Motor neuron (in vitro differentiated cells): Measurements from ENCODE around the gene ZNF674. TPM values are rescaled to one million over a fixed set of nuclear protein-coding genes. Genes with fewer than 3 reads are reported as not detected.

ENCODE experiments used
- ATAC-seq, 8 experiments: fragments of 200-7000 bp; cut with Tn5 transposase; replicated peaks in 6 of 8; 2 replicates each; pipeline ENCODE4 v1.8.0; 2021; ENCODE audit warnings: mild to moderate bottlenecking in 8 of 8, moderate library complexity in 8 of 8
- H3K27ac ChIP-seq, 2 donors: fragments of 250-450 bp; sonication (Bioruptor Pico); 2 replicates each; pipeline ENCODE4 v1.9.0; 2021; ENCODE audit warnings: antibody characterized with exemption in 2 of 2, mild to moderate bottlenecking in 2 of 2, moderate library complexity in 1 of 2
- H3K4me1 ChIP-seq, 2 donors: fragments of 250-450 bp; sonication (Bioruptor Pico); replicated peaks in 1 of 2; 2 replicates each; pipeline ENCODE4 v1.6.1; 2021; ENCODE audit warnings: antibody characterized with exemption in 2 of 2, mild to moderate bottlenecking in 2 of 2, moderate library complexity in 1 of 2
- H3K4me3 ChIP-seq, 5 donors: fragments of 250-450 bp; sonication (Bioruptor Pico); 2 replicates each; pipeline ENCODE4 v1.9.0; 2021; ENCODE audit warnings: antibody characterized with exemption in 5 of 5, mild to moderate bottlenecking in 5 of 5, moderate library complexity in 4 of 5
- WGBS, 10 experiments: fragments of 450-650 bp; shearing (Covaris generic); methylation state at CpG; one replicate each; pipeline ENCODE4 v1.0.0; 2022; 5-methylcytosine and 5-hydroxymethylcytosine counted together
- in situ Hi-C, 9 experiments: fragments of 400-800 bp; cut with MboI; loops; one replicate each; pipeline ENCODE4 v1.15.0; 2021; ENCODE audit warnings: low sequenced_read_pairs in 9 of 9, low pct_unique_long_range_greater_than_20kb in 2 of 9; ENCODE audit not compliant: unreplicated experiment in 9 of 9
- total RNA-seq, 8 experiments: library from RNA; unstranded; fragments of 300-600 nt; gene quantifications; 2 replicates each; pipeline versions ENCODE4 v1.2.3 to v1.2.4, GENCODE V29; 2022

The ZNF674 gene
- total RNA-seq, 8 experiments from 2014 or later, result 4.0 to 9.4 (median 6.4) TPM

- in situ Hi-C loops, result no loop called here
- Histone ChIP-seq H3K27ac (no peak overlapping the region), H3K4me1 (peaks cover 0 to 4% of the 10 kb centered on the region in 2 donors), H3K4me3 (peak overlapping the region; percentile 40 to 58 (median 44))
- WGBS, 10 experiments, result 0% methylated on average over 1 of the region's 6 CpGs; no CpG with 5 or more reads in 8 of the 10 experiments
- no peak for ATAC-seq
These were observed 30.8 kb upstream of the ZNF674 start for GRCh38 chrX:46575991-46576392.

DNA sequence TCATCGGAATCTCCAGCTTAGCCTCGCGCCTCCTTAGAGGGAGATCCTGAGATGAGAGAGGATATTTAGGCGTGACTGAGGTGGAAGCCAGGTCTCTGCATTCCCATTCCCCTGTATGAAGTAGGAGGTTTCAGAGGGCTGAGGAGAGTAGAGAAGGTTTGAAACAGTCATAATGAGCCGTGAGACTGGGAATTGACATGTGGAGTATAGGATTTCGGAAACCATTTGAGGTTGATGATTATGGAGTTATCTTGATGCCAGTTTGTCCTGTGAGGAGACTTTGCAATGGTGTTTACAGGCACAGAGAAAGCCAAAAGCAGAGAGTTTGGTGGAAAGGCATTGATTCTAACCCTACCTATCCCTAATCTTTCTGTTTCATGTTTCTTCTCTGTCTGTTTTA, 30.4 kb upstream of the ZNF674 start:
- 0 to 25% (median 14%) methylated on average over 1 to 3 of the region's 6 CpGs; no CpG with 5 or more reads in 7 of the 10 experiments for WGBS, 10 experiments
- no peak overlapping the region for H3K27ac ChIP-seq
- peaks cover 0 to 4% of the 10 kb centered on the region in 2 donors for H3K4me1 ChIP-seq
- in situ Hi-C loops, result no loop called here
- no peak for ATAC-seq
- peak overlapping the region; percentile 40 to 58 (median 44) for H3K4me3 ChIP-seq

GRCh38 chrX:46574774-46575381, 29.7 kb upstream of the ZNF674 start:
- no peak overlapping the region for H3K27ac ChIP-seq
- H3K4me3 ChIP-seq, result peak overlapping the region; percentile 40 to 58 (median 44)
- WGBS, 10 experiments, result 24% methylated on average over 10 of the region's 90 CpGs; no CpG with 5 or more reads in 9 of the 10 experiments
- in situ Hi-C loops, result no loop called here
- H3K4me1 ChIP-seq, result peaks cover 0 to 4% of the 10 kb centered on the region in 2 donors
- ATAC-seq, result peak in 6 of 8 experiments; percentile 13 to 60 (median 38)

GRCh38 chrX:46573892-46574773, 28.9 kb upstream of the ZNF674 start:
- in situ Hi-C loops, result no loop called here
- peak; percentile 11 to 60 (median 53) for ATAC-seq
- Histone ChIP-seq H3K27ac (no peak overlapping the region), H3K4me1 (peaks cover 0 to 4% of the 10 kb centered on the region in 2 donors), H3K4me3 (peak overlapping the region; percentile 40 to 58 (median 44))
- WGBS, 10 experiments, result 16 to 40% methylated on average over 7 of the region's 107 CpGs; no CpG with 5 or more reads in 8 of the 10 experiments

DNA sequence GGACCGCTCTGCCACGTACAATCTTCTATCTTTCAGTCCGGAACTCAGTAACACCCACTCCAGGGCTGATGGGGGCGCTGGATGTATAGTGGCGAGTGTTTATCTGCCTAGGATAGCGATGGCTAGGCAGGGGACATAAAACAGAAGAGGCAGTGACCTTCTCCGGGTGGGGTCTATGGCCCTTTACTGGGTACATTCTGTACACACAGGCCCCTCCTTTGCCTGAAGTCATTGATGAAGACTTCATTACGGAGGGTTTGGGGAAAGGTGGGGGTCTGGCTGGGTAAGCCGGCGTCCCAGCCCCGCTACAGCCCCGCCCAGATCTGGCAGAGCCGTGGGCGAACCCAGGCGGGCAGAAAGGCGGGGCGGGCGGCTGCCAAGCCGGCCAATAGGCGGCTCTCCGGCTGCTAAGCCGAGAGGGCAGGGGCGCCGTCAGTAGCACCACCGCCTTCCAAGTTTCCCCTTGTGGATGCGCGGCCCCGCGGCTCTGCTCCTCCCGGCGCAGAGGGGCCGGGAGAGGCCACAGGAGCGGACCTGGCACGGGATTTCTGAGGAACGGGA, 28.2 kb upstream of the ZNF674 start, which contains the start of gene CHST7:
Gene CHST7, plus strand, starts transcription at position 435 of the 561 bp plus-strand sequence. CDS start 167 bp downstream, outside the sequence.
- peak; percentile 18 to 87 (median 80) for ATAC-seq
- Histone ChIP-seq H3K27ac (no peak within 1 kb of the TSS), H3K4me1 (peaks cover 0 to 4% of the 10 kb centered on the region in 2 donors), H3K4me3 (peak within 1 kb of the TSS; percentile 40 to 58 (median 44))
- in situ Hi-C loops, result no loop called here
- WGBS, 10 experiments, result 7 to 24% methylated on average over 3 to 6 of the region's 35 CpGs; no CpG with 5 or more reads in 8 of the 10 experiments

GRCh38 chrX:46572340-46572936, 27.2 kb upstream of the ZNF674 start:
- in situ Hi-C loops, result no loop called here
- no peak for ATAC-seq
- 39 to 100% (median 84%) methylated on average over 1 to 5 of the region's 5 CpGs; no CpG with 5 or more reads in 2 of the 10 experiments for WGBS, 10 experiments

DNA sequence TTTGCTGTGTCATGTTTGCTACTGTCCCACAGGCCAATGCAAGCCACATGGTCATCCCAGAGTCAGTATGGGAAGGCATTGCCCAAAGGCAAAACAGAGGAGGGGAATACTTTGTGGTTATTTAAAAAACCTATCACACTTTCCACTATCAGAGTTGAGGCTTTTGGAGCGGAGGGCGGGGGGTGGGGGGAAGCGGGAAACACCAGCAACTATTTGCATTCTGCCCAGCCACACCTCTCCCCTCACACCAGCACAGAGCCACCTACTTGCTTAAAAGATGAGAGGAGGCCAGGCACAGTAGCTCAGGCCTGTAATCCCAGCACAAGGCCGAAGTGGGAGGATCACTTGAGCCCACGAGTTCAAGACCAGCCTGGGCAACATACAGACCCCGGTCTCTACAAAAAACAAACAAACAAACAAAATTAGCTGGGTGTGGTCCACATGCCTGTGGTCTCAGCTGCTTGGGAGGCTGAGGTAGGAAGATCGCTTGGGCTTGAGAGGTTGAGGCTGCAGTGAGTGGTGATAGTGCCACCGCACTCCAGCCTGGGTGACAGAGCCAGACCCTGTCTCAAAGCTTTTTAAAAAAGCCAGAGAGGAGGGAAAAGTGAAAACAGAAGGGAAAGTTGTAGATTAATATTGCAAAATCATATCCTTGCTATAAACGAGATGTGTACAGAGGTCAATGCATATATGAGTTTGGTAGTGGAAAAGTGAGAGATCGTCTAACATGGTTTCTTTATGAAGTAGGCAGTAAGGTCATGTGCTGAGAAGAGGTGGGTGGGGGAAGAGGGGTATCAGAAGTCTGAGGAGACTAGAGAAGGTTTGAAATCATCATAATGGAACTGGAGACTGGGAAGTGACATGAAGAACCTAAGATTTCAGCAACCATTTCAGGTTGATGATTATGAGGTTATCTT, 26.5 kb upstream of the ZNF674 start:
- 55 to 100% (median 63%) methylated on average over 1 to 6 of the region's 10 CpGs; no CpG with 5 or more reads in 6 of the 10 experiments for WGBS, 10 experiments
- H3K4me1 ChIP-seq, result peaks cover 0 to 4% of the 10 kb centered on the region in 2 donors
- in situ Hi-C loops, result no loop called here
- H3K4me3 ChIP-seq, result no peak overlapping the region
- no peak overlapping the region for H3K27ac ChIP-seq
- peak in 3 of 8 experiments; percentile 8 to 47 (median 43) for ATAC-seq

More at GRCh38 chrX:46572340-46572936, 27.2 kb upstream of the ZNF674 start:
- Histone ChIP-seq H3K4me3 (no peak overlapping the region), H3K27ac (no peak overlapping the region), H3K4me1 (peaks cover 0 to 4% of the 10 kb centered on the region in 2 donors)

- no peak for ATAC-seq
- Histone ChIP-seq H3K27ac (no peak overlapping the region), H3K4me1 (no peaks in the 10 kb centered on the region), H3K4me3 (no peak overlapping the region)
- in situ Hi-C loops, result no loop called here
These were observed 24.4 kb upstream of the ZNF674 start for GRCh38 chrX:46569621-46570020.

- Histone ChIP-seq H3K27ac (no peak overlapping the region), H3K4me1 (no peaks in the 10 kb centered on the region), H3K4me3 (no peak overlapping the region)
- in situ Hi-C loops, result no loop called here
- no peak for ATAC-seq
These were observed 22.2 kb upstream of the ZNF674 start for GRCh38 chrX:46567388-46567787.

DNA sequence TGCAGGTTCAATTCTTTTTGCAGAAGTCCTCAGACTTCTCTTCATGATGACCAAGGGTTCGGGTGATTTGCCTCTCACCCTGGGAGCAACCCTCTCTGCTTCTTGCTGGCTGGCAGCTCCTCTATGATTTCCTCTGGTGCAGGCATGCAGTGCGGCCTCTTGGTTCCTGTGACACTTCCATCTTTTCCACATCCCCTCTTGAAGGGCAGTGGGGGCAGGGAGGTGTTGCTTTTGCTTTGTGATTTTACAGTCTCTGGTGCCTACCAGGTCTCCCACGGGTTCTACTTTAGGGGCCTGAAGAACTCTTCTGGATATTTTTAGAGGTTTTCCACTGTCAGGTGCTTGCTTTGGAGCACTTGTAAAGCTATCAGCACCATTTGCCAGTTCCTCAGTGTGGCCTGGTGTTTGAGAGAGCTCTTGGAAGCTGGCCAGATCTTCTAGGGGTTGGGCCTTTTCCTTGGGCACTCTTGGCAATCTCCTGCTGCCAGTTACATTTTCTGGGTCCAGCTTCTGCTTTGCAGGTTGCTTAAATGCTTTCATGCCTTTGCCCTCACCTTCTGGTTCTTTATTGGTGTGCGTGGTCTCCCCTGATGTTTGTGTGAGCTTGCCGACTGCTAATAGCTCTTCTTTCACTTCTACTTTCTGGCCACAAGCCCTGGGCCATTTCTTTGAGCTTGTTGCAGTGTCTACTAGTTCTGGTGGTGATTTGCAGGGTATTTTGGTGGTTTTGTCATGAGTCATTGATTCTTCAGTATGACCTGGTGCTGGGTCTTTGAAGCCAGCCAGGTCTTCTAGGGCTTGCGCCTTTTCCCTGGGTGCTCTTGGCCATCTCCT, 16.8 kb upstream of the ZNF674 start:
- in situ Hi-C loops, result no loop called here
- no peaks in the 10 kb centered on the region for H3K4me1 ChIP-seq
- ATAC-seq, result no peak
- no peak overlapping the region for H3K4me3 ChIP-seq
- H3K27ac ChIP-seq, result no peak overlapping the region
- WGBS, 10 experiments, result 38 to 100% (median 83%) methylated on average over 1 to 4 of the region's 6 CpGs; no CpG with 5 or more reads in 3 of the 10 experiments

GRCh38 chrX:46559062-46559461, 13.8 kb upstream of the ZNF674 start:
- Histone ChIP-seq H3K4me3 (no peak overlapping the region), H3K4me1 (no peaks in the 10 kb centered on the region), H3K27ac (no peak overlapping the region)
- ATAC-seq, result no peak
- in situ Hi-C loops, result no loop called here
- 59% methylated on average over 3 of the region's 3 CpGs; no CpG with 5 or more reads in 9 of the 10 experiments for WGBS, 10 experiments
